ENCODE results near the gene VASH2. TPM values are rescaled to one million over a fixed set of nuclear protein-coding genes. Genes with fewer than 3 reads are reported as not detected.

Gene VASH2
- total and polyA plus RNA-seq, 2 experiments from 2014 or later, result 129 to 381 TPM

DNA sequence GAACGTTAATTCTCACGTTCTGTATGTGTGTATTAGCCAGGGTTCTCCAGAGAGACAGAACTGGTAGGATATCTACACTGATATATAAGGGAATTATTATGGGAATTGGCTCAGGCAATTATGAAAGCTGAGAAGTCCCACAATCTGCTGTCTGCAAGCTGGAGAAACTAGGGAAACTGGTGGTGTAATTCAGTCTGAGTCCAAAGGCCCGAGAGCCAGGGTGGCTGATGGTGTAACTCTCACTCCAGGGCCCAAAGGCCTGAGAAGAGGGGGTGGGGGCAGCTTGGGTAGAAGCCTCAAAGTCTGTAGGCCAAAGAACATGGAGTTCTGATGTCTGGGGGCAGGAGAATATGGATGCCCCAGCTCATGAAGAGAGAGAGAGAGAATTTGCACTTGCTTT is 13.3 kb upstream of the VASH2 start (continued):
- no peak for TF ChIP-seq ZNF331 (CRISPR knock-in tag; IDR thresholded peaks at IDR 0.05; ENCODE audit: low read depth)
- TF ChIP-seq, protein P1, sequence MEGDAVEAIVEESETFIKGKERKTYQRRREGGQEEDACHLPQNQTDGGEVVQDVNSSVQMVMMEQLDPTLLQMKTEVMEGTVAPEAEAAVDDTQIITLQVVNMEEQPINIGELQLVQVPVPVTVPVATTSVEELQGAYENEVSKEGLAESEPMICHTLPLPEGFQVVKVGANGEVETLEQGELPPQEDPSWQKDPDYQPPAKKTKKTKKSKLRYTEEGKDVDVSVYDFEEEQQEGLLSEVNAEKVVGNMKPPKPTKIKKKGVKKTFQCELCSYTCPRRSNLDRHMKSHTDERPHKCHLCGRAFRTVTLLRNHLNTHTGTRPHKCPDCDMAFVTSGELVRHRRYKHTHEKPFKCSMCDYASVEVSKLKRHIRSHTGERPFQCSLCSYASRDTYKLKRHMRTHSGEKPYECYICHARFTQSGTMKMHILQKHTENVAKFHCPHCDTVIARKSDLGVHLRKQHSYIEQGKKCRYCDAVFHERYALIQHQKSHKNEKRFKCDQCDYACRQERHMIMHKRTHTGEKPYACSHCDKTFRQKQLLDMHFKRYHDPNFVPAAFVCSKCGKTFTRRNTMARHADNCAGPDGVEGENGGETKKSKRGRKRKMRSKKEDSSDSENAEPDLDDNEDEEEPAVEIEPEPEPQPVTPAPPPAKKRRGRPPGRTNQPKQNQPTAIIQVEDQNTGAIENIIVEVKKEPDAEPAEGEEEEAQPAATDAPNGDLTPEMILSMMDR (conservative IDR thresholded peaks at IDR 0.05; ENCODE audit: low read depth in 2 of 2), result no peak

- no peak overlapping the region for H3K27ac ChIP-seq (ENCODE audit: low read depth)
- H2AFZ ChIP-seq, result peak overlapping the region; percentile 57; the same call in 1 of the 2 replicates
- H3K9me2 ChIP-seq (ENCODE audit: insufficient read depth), result peaks cover 22% of the 10 kb centered on the region
- no peaks in the 10 kb centered on the region for H4K20me1 ChIP-seq (replicated peaks; ENCODE audit: insufficient read depth)
- Mint-ChIP-seq H3K4me3 (no peak overlapping the region), H3K4me1 (peaks cover 9% of the 10 kb centered on the region), H3K27me3 (ENCODE audit: insufficient read depth, low read depth, poor library complexity) (peaks cover 6% of the 10 kb centered on the region), H3K36me3 (ENCODE audit: low read depth) (peaks cover 15% of the 10 kb centered on the region; the same call in 2 of the 3 replicates), H3K27ac (no peak overlapping the region; the same call in 1 of the 2 replicates), H3K9me3 (peaks cover 9% of the 10 kb centered on the region; the same call in 2 of the 3 replicates)
- peaks cover 5% of the 10 kb centered on the region for H3K4me1 ChIP-seq (ENCODE audit: insufficient read depth)
- ATAC-seq, result no peak
- no peak overlapping the region for H3K4me2 ChIP-seq
- TF ChIP-seq ZNF114 (CRISPR knock-in tag; IDR thresholded peaks at IDR 0.05), result no peak
- no peak for TF ChIP-seq CREB1 (CRISPR knock-in tag; IDR thresholded peaks at IDR 0.05; ENCODE audit: low read depth)
- no peak for TF ChIP-seq ZNF331 (CRISPR knock-in tag; IDR thresholded peaks at IDR 0.05; ENCODE audit: low read depth)
- no peak for TF ChIP-seq POLR2AphosphoS5 (IDR thresholded peaks at IDR 0.05; ENCODE audit: low read depth)
- TF ChIP-seq NANOG (IDR thresholded peaks at IDR 0.05; ENCODE audit: borderline replicate concordance), result no peak
- TF ChIP-seq, protein P2, sequence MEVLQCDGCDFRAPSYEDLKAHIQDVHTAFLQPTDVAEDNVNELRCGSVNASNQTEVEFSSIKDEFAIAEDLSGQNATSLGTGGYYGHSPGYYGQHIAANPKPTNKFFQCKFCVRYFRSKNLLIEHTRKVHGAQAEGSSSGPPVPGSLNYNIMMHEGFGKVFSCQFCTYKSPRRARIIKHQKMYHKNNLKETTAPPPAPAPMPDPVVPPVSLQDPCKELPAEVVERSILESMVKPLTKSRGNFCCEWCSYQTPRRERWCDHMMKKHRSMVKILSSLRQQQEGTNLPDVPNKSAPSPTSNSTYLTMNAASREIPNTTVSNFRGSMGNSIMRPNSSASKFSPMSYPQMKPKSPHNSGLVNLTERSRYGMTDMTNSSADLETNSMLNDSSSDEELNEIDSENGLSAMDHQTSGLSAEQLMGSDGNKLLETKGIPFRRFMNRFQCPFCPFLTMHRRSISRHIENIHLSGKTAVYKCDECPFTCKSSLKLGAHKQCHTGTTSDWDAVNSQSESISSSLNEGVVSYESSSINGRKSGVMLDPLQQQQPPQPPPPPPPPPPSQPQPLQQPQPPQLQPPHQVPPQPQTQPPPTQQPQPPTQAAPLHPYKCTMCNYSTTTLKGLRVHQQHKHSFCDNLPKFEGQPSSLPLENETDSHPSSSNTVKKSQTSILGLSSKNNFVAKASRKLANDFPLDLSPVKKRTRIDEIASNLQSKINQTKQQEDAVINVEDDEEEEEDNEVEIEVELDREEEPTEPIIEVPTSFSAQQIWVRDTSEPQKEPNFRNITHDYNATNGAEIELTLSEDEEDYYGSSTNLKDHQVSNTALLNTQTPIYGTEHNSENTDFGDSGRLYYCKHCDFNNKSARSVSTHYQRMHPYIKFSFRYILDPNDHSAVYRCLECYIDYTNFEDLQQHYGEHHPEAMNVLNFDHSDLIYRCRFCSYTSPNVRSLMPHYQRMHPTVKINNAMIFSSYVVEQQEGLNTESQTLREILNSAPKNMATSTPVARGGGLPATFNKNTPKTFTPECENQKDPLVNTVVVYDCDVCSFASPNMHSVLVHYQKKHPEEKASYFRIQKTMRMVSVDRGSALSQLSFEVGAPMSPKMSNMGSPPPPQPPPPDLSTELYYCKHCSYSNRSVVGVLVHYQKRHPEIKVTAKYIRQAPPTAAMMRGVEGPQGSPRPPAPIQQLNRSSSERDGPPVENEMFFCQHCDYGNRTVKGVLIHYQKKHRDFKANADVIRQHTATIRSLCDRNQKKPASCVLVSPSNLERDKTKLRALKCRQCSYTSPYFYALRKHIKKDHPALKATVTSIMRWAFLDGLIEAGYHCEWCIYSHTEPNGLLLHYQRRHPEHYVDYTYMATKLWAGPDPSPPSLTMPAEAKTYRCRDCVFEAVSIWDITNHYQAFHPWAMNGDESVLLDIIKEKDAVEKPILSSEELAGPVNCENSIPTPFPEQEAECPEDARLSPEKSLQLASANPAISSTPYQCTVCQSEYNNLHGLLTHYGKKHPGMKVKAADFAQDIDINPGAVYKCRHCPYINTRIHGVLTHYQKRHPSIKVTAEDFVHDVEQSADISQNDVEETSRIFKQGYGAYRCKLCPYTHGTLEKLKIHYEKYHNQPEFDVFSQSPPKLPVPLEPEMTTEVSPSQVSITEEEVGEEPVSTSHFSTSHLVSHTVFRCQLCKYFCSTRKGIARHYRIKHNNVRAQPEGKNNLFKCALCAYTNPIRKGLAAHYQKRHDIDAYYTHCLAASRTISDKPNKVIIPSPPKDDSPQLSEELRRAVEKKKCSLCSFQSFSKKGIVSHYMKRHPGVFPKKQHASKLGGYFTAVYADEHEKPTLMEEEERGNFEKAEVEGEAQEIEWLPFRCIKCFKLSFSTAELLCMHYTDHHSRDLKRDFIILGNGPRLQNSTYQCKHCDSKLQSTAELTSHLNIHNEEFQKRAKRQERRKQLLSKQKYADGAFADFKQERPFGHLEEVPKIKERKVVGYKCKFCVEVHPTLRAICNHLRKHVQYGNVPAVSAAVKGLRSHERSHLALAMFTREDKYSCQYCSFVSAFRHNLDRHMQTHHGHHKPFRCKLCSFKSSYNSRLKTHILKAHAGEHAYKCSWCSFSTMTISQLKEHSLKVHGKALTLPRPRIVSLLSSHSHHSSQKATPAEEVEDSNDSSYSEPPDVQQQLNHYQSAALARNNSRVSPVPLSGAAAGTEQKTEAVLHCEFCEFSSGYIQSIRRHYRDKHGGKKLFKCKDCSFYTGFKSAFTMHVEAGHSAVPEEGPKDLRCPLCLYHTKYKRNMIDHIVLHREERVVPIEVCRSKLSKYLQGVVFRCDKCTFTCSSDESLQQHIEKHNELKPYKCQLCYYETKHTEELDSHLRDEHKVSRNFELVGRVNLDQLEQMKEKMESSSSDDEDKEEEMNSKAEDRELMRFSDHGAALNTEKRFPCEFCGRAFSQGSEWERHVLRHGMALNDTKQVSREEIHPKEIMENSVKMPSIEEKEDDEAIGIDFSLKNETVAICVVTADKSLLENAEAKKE (CRISPR knock-in tag; IDR thresholded peaks at IDR 0.05), result no peak
- no peak for TF ChIP-seq STAT1 (IDR thresholded peaks at IDR 0.05; ENCODE audit: unreplicated experiment)
- TF ChIP-seq, protein P3, sequence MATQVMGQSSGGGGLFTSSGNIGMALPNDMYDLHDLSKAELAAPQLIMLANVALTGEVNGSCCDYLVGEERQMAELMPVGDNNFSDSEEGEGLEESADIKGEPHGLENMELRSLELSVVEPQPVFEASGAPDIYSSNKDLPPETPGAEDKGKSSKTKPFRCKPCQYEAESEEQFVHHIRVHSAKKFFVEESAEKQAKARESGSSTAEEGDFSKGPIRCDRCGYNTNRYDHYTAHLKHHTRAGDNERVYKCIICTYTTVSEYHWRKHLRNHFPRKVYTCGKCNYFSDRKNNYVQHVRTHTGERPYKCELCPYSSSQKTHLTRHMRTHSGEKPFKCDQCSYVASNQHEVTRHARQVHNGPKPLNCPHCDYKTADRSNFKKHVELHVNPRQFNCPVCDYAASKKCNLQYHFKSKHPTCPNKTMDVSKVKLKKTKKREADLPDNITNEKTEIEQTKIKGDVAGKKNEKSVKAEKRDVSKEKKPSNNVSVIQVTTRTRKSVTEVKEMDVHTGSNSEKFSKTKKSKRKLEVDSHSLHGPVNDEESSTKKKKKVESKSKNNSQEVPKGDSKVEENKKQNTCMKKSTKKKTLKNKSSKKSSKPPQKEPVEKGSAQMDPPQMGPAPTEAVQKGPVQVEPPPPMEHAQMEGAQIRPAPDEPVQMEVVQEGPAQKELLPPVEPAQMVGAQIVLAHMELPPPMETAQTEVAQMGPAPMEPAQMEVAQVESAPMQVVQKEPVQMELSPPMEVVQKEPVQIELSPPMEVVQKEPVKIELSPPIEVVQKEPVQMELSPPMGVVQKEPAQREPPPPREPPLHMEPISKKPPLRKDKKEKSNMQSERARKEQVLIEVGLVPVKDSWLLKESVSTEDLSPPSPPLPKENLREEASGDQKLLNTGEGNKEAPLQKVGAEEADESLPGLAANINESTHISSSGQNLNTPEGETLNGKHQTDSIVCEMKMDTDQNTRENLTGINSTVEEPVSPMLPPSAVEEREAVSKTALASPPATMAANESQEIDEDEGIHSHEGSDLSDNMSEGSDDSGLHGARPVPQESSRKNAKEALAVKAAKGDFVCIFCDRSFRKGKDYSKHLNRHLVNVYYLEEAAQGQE (IDR thresholded peaks at IDR 0.05; ENCODE audit: unreplicated experiment), result no peak
- TF ChIP-seq EZH2phosphoT487 (IDR thresholded peaks at IDR 0.05; ENCODE audit: unreplicated experiment), result no peak
- TF ChIP-seq, protein P4, sequence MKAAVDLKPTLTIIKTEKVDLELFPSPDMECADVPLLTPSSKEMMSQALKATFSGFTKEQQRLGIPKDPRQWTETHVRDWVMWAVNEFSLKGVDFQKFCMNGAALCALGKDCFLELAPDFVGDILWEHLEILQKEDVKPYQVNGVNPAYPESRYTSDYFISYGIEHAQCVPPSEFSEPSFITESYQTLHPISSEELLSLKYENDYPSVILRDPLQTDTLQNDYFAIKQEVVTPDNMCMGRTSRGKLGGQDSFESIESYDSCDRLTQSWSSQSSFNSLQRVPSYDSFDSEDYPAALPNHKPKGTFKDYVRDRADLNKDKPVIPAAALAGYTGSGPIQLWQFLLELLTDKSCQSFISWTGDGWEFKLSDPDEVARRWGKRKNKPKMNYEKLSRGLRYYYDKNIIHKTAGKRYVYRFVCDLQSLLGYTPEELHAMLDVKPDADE (IDR thresholded peaks at IDR 0.05), result no peak
- H3K4me3 ChIP-seq, result no peak overlapping the region
- no peaks in the 10 kb centered on the region for H3F3A ChIP-seq (replicated peaks; ENCODE audit: low read depth)
- DNase-seq (ENCODE audit: low spot score), result no peak
- H3K36me3 ChIP-seq (ENCODE audit: insufficient read depth), result no peaks in the 10 kb centered on the region
- peaks cover 12% of the 10 kb centered on the region; the same call in 1 of the 2 replicates for H3K27me3 ChIP-seq (ENCODE audit: insufficient read depth)
- H3K79me2 ChIP-seq (replicated peaks; ENCODE audit: insufficient read depth), result no peaks in the 10 kb centered on the region
Measured at GRCh38 chr1:212938846-212939245, 11.5 kb upstream of the VASH2 start.
